Non-pigmented ciliary epithelial cell (primary cell): ENCODE results near the gene CD300C.
"Not testable (repeated sequence)": the region's sequence is repeated elsewhere in the genome, so short reads cannot be mapped to it uniquely, and the experiment has no call there.

ENCODE experiments used
- DNase-seq: peaks from one replicate; pipeline ENCODE4 v3.0.0-alpha.2; 2010; ENCODE audit warnings: low read depth

Gene CD300C

GRCh38 chr17:74545843-74546230, at the start of gene CD300C:
CD300C (minus strand) TSS chr17:74546115; CDS start chr17:74545782, 333 bp downstream.
- DNase-seq: no peak

GRCh38 chr17:74595037-74595750, 49.3 kb upstream of the CD300C start:
- no peak for DNase-seq

DNA sequence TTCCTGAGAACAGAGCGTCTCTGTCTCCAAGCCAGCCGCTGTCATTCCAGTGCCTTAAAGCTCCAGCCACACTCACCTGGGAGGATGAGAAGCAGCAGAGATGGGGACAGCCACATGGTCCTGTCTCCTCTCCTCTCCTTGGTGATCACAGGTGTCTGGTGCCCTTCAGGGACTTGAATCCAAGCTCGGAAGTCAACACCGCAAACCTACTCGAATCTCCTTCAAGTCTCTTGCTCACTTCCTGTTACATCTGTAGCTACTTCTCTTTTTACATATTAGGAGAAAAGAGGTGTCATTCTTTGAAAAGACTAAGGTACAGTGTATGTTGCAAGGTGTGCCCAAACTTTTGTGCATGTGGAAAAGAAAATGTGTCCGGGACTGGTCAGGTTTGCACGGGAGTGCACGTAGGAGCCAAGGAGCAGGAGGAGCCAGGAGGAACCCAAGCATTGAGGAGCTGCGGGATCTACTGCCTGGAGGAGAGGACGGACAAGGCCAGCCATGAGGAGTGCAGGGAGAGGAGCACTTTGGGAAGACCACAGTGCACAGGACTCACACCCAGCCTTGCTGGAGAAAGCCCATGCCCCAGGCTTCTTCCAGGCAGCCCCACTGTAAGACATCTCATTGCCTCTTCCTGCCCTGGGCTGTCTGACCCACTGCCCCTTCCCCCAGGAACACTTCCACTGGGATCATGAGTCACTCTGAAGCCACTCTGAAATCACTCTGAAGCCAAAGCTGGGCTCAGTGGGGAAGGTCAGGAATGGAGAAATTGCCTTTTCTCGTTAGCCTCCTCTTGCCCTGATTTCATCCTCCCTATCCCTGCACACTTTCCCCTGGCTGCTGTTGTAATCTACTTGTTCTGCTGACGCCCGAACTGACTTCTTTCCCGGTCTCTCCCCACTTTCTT, 46.4 kb upstream of the CD300C start, which contains the start of gene CD300LD:
Gene CD300LD, minus strand, starts transcription at position 197 of the 904 bp plus-strand sequence. Its CDS starts 81 bp downstream, at position 116.
- no peak for DNase-seq

- DNase-seq: no peak
Observed at GRCh38 chr17:74591503-74591902, 45.6 kb upstream of the CD300C start.

- DNase-seq: no peak
Observed at GRCh38 chr17:74585711-74586110, 39.8 kb upstream of the CD300C start.

- DNase-seq: no peak
Observed at GRCh38 chr17:74584292-74585060, 38.6 kb upstream of the CD300C start.

DNA sequence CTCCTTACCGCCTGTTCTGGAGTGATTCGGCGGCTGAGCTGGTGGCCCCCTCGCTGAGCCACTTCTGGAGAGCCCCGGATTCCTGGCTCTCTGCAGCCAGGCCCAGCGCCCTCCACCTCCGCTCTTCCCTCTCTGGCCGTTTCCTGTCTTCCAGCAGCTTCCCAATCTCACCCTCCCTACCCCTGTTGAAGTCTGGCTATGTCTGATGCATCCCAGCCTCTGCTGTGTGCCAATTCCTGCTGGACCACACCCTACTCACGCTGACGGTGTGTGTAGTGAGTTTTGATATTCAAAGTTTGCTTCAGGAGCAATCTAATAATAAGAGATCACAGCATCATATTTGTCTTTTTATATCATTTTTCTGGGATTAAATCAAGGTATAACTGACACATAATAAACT, 36.7 kb upstream of the CD300C start:
- no peak for DNase-seq

GRCh38 chr17:74579900-74580299, 34.0 kb upstream of the CD300C start:
- no peak for DNase-seq

- no peak for DNase-seq
Observed at GRCh38 chr17:74578979-74579378, 33.1 kb upstream of the CD300C start.

GRCh38 chr17:74574489-74575142, 28.7 kb upstream of the CD300C start:
- DNase-seq: no peak

DNA sequence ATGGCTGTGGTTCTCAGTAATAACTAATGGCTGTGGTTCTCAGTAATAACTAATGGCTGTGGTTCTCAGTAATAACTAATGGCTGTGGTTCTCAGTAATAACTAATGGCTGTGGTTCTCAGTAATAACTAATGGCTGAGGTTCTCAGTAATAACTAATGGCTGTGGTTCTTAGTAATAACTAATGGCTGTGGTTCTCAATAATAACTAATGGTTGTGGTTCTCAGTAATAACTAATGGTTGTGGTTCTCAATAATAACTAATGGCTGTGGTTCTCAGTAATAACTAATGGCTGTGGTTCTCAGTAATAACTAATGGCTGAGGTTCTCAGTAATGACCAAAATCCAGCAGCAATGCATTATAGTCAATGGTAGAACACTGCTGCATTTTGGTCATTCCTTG, 27.7 kb upstream of the CD300C start:
- DNase-seq: not testable (repeated sequence)

DNA sequence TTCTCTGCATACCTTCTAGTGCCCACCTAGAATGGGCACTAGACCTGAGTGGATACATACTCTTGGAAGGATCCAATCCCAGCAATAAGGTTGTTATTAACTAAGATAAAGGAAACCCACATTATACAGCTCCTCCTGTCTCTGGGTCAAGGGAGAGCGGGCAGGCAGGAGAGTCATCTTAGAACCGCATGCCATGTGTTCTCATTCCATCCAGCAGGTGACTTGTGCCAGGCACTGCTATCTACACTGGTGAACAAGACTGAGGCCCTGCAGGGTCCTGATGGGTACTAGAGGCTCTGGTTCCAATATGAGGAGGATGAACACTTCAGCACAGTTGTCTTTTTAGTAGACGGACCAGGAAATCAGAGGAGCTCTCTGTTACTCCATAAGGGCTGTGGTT, 27.3 kb upstream of the CD300C start:
- DNase-seq: no peak

- DNase-seq: no peak
Observed at GRCh38 chr17:74571621-74572270, 25.8 kb upstream of the CD300C start.

GRCh38 chr17:74569020-74570003, 23.4 kb upstream of the CD300C start:
- peak; percentile 88 for DNase-seq

DNA sequence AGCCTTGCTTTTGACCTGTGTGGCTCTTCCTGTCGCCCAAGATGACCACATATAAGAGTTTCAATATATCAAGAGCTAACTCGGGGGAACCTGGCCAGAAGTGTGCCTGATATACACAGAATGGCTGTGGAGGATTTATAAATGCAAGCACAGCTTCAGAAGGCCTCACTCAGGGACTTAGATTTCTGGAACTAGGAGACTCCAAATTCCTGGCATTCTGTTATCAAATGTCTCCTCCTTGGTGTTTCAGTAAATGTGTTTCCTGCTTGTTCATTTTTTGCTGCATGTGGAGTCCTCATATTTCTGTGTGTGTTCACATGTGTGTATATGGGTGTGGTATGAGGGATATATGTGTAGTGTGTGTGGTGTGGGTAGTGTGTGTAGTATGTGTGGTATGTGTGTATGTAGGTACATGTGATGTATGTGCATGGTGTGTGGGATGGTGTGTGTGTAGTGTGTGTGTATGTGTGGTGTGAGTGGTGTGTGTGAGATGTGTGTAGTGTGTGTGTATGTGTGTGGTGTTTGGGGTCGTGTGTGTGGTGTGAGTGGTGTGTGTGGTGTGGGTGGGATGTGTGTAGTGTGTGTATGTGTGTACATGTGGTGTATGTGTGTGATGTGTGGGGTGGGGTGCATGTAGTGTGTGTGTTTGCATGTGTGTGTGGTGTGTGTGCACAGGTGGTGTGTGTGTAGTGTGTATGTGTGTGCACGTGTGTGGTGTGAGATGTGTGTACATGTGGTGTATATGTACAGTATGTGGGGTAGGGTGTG, 22.4 kb upstream of the CD300C start:
- DNase-seq: no peak

- DNase-seq: no peak
Observed at GRCh38 chr17:74567397-74567796, 21.5 kb upstream of the CD300C start, which contains the start of gene CD300H. CD300H (minus strand) TSS chr17:74567509.

- no peak for DNase-seq
Observed at GRCh38 chr17:74566132-74566753, 20.3 kb upstream of the CD300C start.

DNA sequence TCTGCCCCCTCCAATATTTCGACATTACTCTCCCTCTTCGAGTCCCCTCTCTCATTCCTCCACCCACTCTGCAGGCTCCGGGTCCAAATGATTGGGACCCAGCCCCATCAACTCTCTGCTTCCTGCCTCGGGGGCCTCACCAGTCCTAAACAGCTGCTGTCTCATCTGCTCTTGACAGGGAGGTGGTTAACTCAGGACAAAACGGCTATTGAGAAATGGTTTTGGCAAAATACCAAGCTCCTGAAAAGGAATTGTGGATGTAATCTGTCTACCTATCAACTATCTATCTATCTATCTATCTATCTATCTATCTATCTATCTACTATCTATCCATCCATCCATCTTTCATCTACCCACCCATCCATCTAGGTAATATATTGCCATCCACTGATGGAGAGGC, 19.2 kb upstream of the CD300C start:
- DNase-seq: no peak

GRCh38 chr17:74563358-74563757, 17.4 kb upstream of the CD300C start:
- DNase-seq: no peak
